ENCODE data around the gene VSTM2L. TPM values are rescaled to one million over a fixed set of nuclear protein-coding genes. Genes with fewer than 3 reads are reported as not detected.

The VSTM2L gene
- total and polyA plus RNA-seq, 2 donors (not counting 1 experiment from before 2014, with no cell fraction given): 0.66 to 1.7 TPM

DNA sequence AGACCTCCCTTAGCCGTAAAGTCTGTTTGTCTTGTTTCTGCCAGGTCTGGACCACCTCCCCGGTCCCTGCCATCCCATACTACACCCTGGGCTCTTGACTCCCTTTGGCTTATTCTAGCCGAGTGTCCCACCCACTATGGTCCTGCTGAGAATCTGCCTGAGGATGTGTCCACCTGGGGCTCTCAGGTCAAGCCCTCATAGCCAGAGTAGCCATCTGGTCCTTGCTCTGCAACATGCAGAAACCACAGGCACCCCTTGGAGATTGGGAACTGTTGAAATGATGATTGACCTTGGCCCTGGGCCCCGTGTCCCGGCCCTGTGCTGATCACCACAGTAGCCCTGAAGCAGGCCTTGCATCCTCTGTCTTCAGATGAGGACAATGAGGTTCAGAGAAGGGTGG is 44.0 kb downstream of the VSTM2L start:
- H3K4me1 ChIP-seq (ENCODE audit: control insufficient read depth, extremely low read depth, insufficient read depth, low read length): no peaks in the 10 kb centered on the region
- no peaks in the 10 kb centered on the region for H3K36me3 ChIP-seq (ENCODE audit: control insufficient read depth, insufficient read depth, low read length)
- no peak overlapping the region for H3K9ac ChIP-seq (ENCODE audit: insufficient read depth, low read length)
- peaks cover 5% of the 10 kb centered on the region for H3K27me3 ChIP-seq (ENCODE audit: control insufficient read depth, insufficient read depth, low read length)
- no peak overlapping the region for H3K4me2 ChIP-seq (ENCODE audit: extremely low read depth, insufficient read depth, low read length)
- no peaks in the 10 kb centered on the region for H3K79me2 ChIP-seq (ENCODE audit: control insufficient read depth, insufficient read depth, low read length)
- H2AFZ ChIP-seq (ENCODE audit: low read length): no peak overlapping the region
- H3K9me3 ChIP-seq (ENCODE audit: control insufficient read depth, insufficient read depth, low read depth, low read length): no peaks in the 10 kb centered on the region
- H3K27ac ChIP-seq (ENCODE audit: insufficient read depth, low read length): no peak overlapping the region
- no peak overlapping the region for H3K4me3 ChIP-seq (replicated peaks in 1 of 4; ENCODE audit: control extremely low read depth in 1 of 4, insufficient read depth in 1 of 4, low read depth in 3 of 4, low read length in 4 of 4)
- no peaks in the 10 kb centered on the region for H4K20me1 ChIP-seq (ENCODE audit: control insufficient read depth, extremely low read depth, insufficient read depth, low read length)
- no peak for TF ChIP-seq EZH2 (IDR thresholded peaks at IDR 0.05; ENCODE audit: low read length, missing control alignments)
- TF ChIP-seq, protein P1, sequence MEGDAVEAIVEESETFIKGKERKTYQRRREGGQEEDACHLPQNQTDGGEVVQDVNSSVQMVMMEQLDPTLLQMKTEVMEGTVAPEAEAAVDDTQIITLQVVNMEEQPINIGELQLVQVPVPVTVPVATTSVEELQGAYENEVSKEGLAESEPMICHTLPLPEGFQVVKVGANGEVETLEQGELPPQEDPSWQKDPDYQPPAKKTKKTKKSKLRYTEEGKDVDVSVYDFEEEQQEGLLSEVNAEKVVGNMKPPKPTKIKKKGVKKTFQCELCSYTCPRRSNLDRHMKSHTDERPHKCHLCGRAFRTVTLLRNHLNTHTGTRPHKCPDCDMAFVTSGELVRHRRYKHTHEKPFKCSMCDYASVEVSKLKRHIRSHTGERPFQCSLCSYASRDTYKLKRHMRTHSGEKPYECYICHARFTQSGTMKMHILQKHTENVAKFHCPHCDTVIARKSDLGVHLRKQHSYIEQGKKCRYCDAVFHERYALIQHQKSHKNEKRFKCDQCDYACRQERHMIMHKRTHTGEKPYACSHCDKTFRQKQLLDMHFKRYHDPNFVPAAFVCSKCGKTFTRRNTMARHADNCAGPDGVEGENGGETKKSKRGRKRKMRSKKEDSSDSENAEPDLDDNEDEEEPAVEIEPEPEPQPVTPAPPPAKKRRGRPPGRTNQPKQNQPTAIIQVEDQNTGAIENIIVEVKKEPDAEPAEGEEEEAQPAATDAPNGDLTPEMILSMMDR (conservative IDR thresholded peaks at IDR 0.05 in 1 of 2, IDR thresholded peaks at IDR 0.05 in 1 of 2; ENCODE audit: low read depth in 1 of 2, low read length in 2 of 2): no peak
- no peak for DNase-seq (ENCODE audit: low read depth in 2 of 2)

DNA sequence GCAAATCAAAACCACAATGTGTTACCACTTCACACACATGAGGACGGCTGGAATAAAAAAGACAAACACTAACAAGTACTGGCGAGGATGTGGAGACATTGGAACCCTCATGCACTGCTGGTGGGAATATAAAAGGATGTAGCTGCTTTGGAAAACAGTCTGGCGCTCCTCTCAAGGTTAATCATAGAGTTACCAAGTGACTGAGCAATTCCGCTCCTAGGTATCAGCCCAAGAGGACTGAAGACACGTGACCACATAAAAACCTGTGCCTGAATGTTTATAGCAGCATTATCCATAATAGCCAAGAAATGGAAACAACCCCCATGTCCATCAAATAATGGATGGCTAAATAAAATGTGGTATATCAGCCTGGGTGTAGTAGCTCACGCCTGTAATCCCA is 45.0 kb downstream of the VSTM2L start:
- Histone ChIP-seq H4K20me1 (ENCODE audit: control insufficient read depth, extremely low read depth, insufficient read depth, low read length) (no peaks in the 10 kb centered on the region), H3K79me2 (ENCODE audit: control insufficient read depth, insufficient read depth, low read length) (no peaks in the 10 kb centered on the region), H3K4me2 (ENCODE audit: extremely low read depth, insufficient read depth, low read length) (no peak overlapping the region), H3K36me3 (ENCODE audit: control insufficient read depth, insufficient read depth, low read length) (no peaks in the 10 kb centered on the region), H3K4me1 (ENCODE audit: control insufficient read depth, extremely low read depth, insufficient read depth, low read length) (no peaks in the 10 kb centered on the region), H3K27ac (ENCODE audit: insufficient read depth, low read length) (no peak overlapping the region), H3K4me3 (replicated peaks in 1 of 4; ENCODE audit: control extremely low read depth in 1 of 4, insufficient read depth in 1 of 4, low read depth in 3 of 4, low read length in 4 of 4) (no peak overlapping the region), H2AFZ (ENCODE audit: low read length) (no peak overlapping the region), H3K9me3 (ENCODE audit: control insufficient read depth, insufficient read depth, low read depth, low read length) (no peaks in the 10 kb centered on the region), H3K9ac (ENCODE audit: insufficient read depth, low read length) (no peak overlapping the region), H3K27me3 (ENCODE audit: control insufficient read depth, insufficient read depth, low read length) (peaks cover 5% of the 10 kb centered on the region)
- no peak for DNase-seq (ENCODE audit: low read depth in 2 of 2)
- TF ChIP-seq, protein P1 (conservative IDR thresholded peaks at IDR 0.05 in 1 of 2, IDR thresholded peaks at IDR 0.05 in 1 of 2; ENCODE audit: low read depth in 1 of 2, low read length in 2 of 2): no peak
- no peak for TF ChIP-seq EZH2 (IDR thresholded peaks at IDR 0.05; ENCODE audit: low read length, missing control alignments)

DNA sequence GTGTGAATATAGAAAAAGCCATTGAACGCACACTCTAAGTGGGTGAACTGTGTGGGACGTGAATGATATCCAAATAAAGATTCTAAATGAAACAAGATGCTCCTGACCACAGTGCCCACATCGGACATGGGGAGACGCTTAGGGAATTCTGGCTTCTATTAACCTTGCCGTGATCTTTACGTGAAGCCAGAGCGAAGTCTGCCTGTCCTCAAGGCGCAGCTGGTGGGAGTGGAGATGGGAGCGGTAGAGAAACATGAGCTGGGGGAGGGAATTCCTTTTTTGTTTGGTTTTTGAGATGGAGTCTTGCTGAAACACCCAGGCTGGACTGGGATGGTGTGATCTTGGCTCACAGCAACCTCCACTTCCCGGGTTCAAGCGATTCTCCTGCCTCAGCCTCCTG is 46.0 kb downstream of the VSTM2L start:
- Histone ChIP-seq H4K20me1 (ENCODE audit: control insufficient read depth, extremely low read depth, insufficient read depth, low read length) (no peaks in the 10 kb centered on the region), H2AFZ (ENCODE audit: low read length) (no peak overlapping the region), H3K9me3 (ENCODE audit: control insufficient read depth, insufficient read depth, low read depth, low read length) (no peaks in the 10 kb centered on the region), H3K4me3 (replicated peaks in 1 of 4; ENCODE audit: control extremely low read depth in 1 of 4, insufficient read depth in 1 of 4, low read depth in 3 of 4, low read length in 4 of 4) (no peak overlapping the region), H3K9ac (ENCODE audit: insufficient read depth, low read length) (no peak overlapping the region), H3K79me2 (ENCODE audit: control insufficient read depth, insufficient read depth, low read length) (no peaks in the 10 kb centered on the region), H3K4me1 (ENCODE audit: control insufficient read depth, extremely low read depth, insufficient read depth, low read length) (no peaks in the 10 kb centered on the region), H3K4me2 (ENCODE audit: extremely low read depth, insufficient read depth, low read length) (no peak overlapping the region), H3K27ac (ENCODE audit: insufficient read depth, low read length) (no peak overlapping the region), H3K27me3 (ENCODE audit: control insufficient read depth, insufficient read depth, low read length) (peaks cover 5% of the 10 kb centered on the region), H3K36me3 (ENCODE audit: control insufficient read depth, insufficient read depth, low read length) (no peaks in the 10 kb centered on the region)
- DNase-seq (ENCODE audit: low read depth in 2 of 2): no peak
- TF ChIP-seq EZH2 (IDR thresholded peaks at IDR 0.05; ENCODE audit: low read length, missing control alignments): no peak
- TF ChIP-seq, protein P1 (conservative IDR thresholded peaks at IDR 0.05 in 1 of 2, IDR thresholded peaks at IDR 0.05 in 1 of 2; ENCODE audit: low read depth in 1 of 2, low read length in 2 of 2): no peak

Data from fibroblast of lung (primary cell).